Measurements from ENCODE around the gene ITFG2.

GRCh38 chr12:2858334-2858733, 45.9 kb downstream of the ITFG2 start:
- no peak for TF ChIP-seq CTCF (IDR thresholded peaks at IDR 0.05 in 2 of 3, conservative IDR thresholded peaks at IDR 0.05 in 1 of 3; ENCODE audit: control insufficient read depth in 2 of 3, extremely low read depth in 1 of 3, insufficient read depth in 1 of 3, low read depth in 3 of 3, low read length in 3 of 3)
- no peak for TF ChIP-seq POLR2A (IDR thresholded peaks at IDR 0.05; ENCODE audit: low read depth, low read length)
- TF ChIP-seq E2F4 (IDR thresholded peaks at IDR 0.05; ENCODE audit: low read depth, low read length), result no peak
- TF ChIP-seq ZBTB4 (CRISPR knock-in tag; IDR thresholded peaks at IDR 0.05), result no peak
- no peak for TF ChIP-seq HDAC2 (IDR thresholded peaks at IDR 0.05)
- TF ChIP-seq POLR2AphosphoS2 (IDR thresholded peaks at IDR 0.05; ENCODE audit: low read depth, low read length), result no peak
- no peak for TF ChIP-seq MTA3 (IDR thresholded peaks at IDR 0.05; ENCODE audit: borderline replicate concordance, low read length)
- TF ChIP-seq FOS (IDR thresholded peaks at IDR 0.05; ENCODE audit: borderline replicate concordance, extremely low read depth, insufficient read length), result no peak
- no peak for TF ChIP-seq POLR2AphosphoS5 (IDR thresholded peaks at IDR 0.05; ENCODE audit: low read length)
- TF ChIP-seq SIN3A (IDR thresholded peaks at IDR 0.05; ENCODE audit: low read depth, low read length), result no peak
- TF ChIP-seq EZH2 (IDR thresholded peaks at IDR 0.05; ENCODE audit: borderline replicate concordance, control insufficient read depth, low read depth, low read length), result no peak

Measured in GM12878 (cell line).